Loucy (cell line): ENCODE measurements around the gene TPM4.

ENCODE experiments used
- H2AFZ ChIP-seq: fragments of 200-600 bp; sonication (generic); 2 replicates; pipeline ENCODE4 v1.6.0; 2016; ENCODE audit warnings: antibody characterized with exemption, mild to moderate bottlenecking, low read length, moderate library complexity
- H3F3A ChIP-seq: fragments of 200-600 bp; 2 replicates; pipeline ENCODE4 v1.6.0; 2016; ENCODE audit warnings: antibody characterized with exemption, low read depth, mild to moderate bottlenecking
- H3K27me3 ChIP-seq: fragments of 200-600 bp; sonication (generic); 2 replicates; pipeline ENCODE4 v1.6.1; 2014; ENCODE audit warnings: low read length, mild to moderate bottlenecking; ENCODE audit not compliant: insufficient read depth, poor library complexity, severe bottlenecking
- H3K36me3 ChIP-seq: fragments of 200-600 bp; sonication (generic); 2 replicates; pipeline ENCODE4 v1.6.1; 2016; ENCODE audit warnings: low read length; ENCODE audit not compliant: insufficient read depth
- H3K4me1 ChIP-seq: fragments of 200-600 bp; sonication (generic); 2 replicates; pipeline ENCODE4 v1.5.1; 2014; ENCODE audit warnings: low read length, mild to moderate bottlenecking; ENCODE audit not compliant: insufficient read depth, poor library complexity, severe bottlenecking
- H3K4me2 ChIP-seq: fragments of 200-600 bp; sonication (generic); 2 replicates; pipeline ENCODE4 v1.6.0; 2014; ENCODE audit warnings: antibody characterized with exemption, low read length, low read depth, mild to moderate bottlenecking; ENCODE audit not compliant: poor library complexity, severe bottlenecking
- H3K4me3 ChIP-seq: fragments of 200-600 bp; sonication (generic); 2 replicates; pipeline ENCODE4 v1.5.1; 2014; ENCODE audit warnings: low read length, mild to moderate bottlenecking, mixed read lengths; ENCODE audit not compliant: poor library complexity, severe bottlenecking
- H3K79me2 ChIP-seq: fragments of 200-600 bp; sonication (generic); 2 replicates; pipeline ENCODE4 v1.6.1; 2014; ENCODE audit warnings: low read length; ENCODE audit not compliant: insufficient read depth
- H3K9ac ChIP-seq: fragments of 200-600 bp; sonication (generic); 2 replicates; pipeline ENCODE4 v1.6.0; 2014; ENCODE audit warnings: mild to moderate bottlenecking, low read depth, low read length, moderate library complexity; ENCODE audit not compliant: poor library complexity, severe bottlenecking
- H3K9me2 ChIP-seq: fragments of 200-600 bp; sonication (generic); replicated peaks from 2 replicates; pipeline ENCODE4 v1.6.1; 2016; ENCODE audit warnings: low read depth, low read length, mixed read lengths
- H3K9me3 ChIP-seq: fragments of 200-600 bp; sonication (generic); 2 replicates; pipeline ENCODE4 v1.6.1; 2014; ENCODE audit warnings: mild to moderate bottlenecking, antibody characterized with exemption, low read length, low read depth; ENCODE audit not compliant: insufficient read depth
- H4K20me1 ChIP-seq: fragments of 200-600 bp; sonication (generic); 2 replicates; pipeline ENCODE4 v1.6.0; 2014; ENCODE audit warnings: antibody characterized with exemption, low read length, mild to moderate bottlenecking; ENCODE audit not compliant: insufficient read depth, poor library complexity, severe bottlenecking
- EZH2phosphoT487 ChIP-seq: fragments of 200-600 bp; IDR thresholded peaks from 2 replicates; pipeline ENCODE4 v1.6.1; 2018; ENCODE audit warnings: antibody characterized with exemption, mild to moderate bottlenecking, moderate library complexity, borderline replicate concordance
- TF ChIP-seq, protein P1 (sequence below): fragments of 200-600 bp; sonication (generic); conservative IDR thresholded peaks from 2 replicates; pipeline ENCODE4 v1.5.1; 2014; ENCODE audit warnings: mild to moderate bottlenecking, antibody characterized with exemption, low read length

The TPM4 gene

DNA sequence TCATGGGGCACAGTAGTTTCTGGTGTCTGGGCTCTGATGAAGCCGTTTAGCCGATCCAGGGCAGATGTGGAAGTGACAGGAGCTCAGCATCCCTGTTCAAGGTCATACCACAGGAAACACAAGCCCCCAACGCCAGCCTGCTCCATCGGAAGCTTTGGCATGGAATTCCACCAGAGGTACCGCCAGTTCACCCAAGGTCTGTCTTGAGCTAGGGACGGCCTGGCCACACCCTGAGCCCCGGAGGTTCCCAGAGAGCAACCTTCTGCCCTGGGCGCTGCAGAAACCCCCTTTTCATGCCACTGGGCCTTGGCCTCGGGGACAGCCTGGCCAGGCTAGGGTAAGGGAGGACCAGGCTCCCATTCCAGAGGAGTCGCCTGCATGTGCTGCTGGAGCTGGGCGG lies 39.4 kb upstream of the TPM4 start:
- no peaks in the 10 kb centered on the region for H3K36me3 ChIP-seq
- no peak overlapping the region for H2AFZ ChIP-seq
- H3K79me2 ChIP-seq: no peaks in the 10 kb centered on the region
- no peaks in the 10 kb centered on the region for H3K27me3 ChIP-seq
- H3K9me2 ChIP-seq: no peaks in the 10 kb centered on the region
- H3K4me2 ChIP-seq: no peak overlapping the region
- no peaks in the 10 kb centered on the region for H3F3A ChIP-seq
- no peaks in the 10 kb centered on the region for H4K20me1 ChIP-seq
- TF ChIP-seq EZH2phosphoT487: no peak
- TF ChIP-seq, protein P1, sequence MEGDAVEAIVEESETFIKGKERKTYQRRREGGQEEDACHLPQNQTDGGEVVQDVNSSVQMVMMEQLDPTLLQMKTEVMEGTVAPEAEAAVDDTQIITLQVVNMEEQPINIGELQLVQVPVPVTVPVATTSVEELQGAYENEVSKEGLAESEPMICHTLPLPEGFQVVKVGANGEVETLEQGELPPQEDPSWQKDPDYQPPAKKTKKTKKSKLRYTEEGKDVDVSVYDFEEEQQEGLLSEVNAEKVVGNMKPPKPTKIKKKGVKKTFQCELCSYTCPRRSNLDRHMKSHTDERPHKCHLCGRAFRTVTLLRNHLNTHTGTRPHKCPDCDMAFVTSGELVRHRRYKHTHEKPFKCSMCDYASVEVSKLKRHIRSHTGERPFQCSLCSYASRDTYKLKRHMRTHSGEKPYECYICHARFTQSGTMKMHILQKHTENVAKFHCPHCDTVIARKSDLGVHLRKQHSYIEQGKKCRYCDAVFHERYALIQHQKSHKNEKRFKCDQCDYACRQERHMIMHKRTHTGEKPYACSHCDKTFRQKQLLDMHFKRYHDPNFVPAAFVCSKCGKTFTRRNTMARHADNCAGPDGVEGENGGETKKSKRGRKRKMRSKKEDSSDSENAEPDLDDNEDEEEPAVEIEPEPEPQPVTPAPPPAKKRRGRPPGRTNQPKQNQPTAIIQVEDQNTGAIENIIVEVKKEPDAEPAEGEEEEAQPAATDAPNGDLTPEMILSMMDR: no peak
- peaks cover 4% of the 10 kb centered on the region for H3K4me1 ChIP-seq
- no peaks in the 10 kb centered on the region for H3K9me3 ChIP-seq
- H3K9ac ChIP-seq: no peak overlapping the region
- no peak overlapping the region for H3K4me3 ChIP-seq

DNA sequence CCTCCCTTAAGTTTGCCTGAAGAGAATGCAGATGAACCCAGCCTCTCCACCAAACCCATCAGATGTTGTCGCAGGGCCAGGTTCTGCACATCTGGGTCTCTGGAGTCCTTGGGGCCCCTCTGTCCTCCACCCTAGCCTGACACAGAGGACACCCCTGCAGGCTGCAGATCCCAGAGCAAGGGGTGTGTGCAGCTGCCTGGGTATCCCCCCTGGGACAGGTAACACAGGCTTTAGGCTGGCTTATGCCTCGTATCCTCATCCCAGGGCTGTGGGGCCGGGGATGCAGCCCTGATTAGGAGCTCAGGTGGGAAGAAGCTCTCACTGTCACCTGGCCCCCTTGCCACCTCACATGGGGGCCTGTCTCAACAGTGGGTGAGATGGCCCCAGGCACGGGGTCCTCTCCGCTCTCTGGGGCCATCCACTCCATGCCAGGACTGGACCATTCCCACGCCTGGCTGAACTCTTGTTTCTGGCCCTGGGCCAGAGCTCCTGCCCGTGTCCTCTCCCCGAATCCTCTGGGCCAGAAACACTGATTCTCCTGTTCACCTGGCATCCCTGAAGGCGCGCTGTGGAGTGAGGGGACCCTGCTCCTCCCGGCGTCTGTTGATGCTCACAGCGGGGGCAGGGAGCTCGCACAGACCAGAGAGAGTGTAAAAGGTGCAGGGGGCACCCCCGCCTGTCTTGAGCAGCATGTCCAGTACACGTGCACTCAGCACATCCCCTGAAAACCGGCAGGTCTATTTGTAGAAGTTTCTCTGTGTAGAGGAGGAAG lies 38.7 kb upstream of the TPM4 start:
- Histone ChIP-seq H3K4me3 (no peak overlapping the region), H3K9ac (no peak overlapping the region), H3K4me2 (no peak overlapping the region), H3K36me3 (no peaks in the 10 kb centered on the region), H3K4me1 (peaks cover 4% of the 10 kb centered on the region), H3K27me3 (no peaks in the 10 kb centered on the region), H2AFZ (no peak overlapping the region), H3F3A (no peaks in the 10 kb centered on the region), H3K9me2 (no peaks in the 10 kb centered on the region), H4K20me1 (no peaks in the 10 kb centered on the region), H3K9me3 (no peaks in the 10 kb centered on the region), H3K79me2 (no peaks in the 10 kb centered on the region)
- TF ChIP-seq, protein P1: no peak
- TF ChIP-seq EZH2phosphoT487: no peak

DNA sequence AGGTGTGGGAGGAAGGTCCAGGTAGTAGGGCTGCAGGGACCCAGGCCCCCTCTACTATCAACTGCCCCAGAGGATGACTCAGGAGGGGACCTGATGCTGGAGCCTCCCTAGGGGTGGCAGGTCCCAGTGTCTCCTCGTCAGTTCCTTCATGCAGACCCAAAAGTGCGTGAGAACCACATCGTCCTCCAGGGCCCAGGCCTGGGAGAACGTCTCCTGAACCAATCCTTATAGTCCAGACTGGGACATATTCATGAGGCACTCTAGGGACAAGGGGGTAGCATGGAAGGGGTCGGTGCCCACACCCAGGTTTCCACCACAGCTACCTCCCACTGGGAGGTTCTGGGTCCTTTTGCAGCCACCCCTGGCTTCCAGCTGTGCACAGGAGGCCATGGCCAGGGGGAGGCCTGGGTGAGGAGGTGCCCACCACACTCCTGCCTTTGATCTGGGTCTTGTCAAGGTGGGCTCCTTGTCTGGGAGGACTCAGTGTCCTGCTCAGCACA lies 38.0 kb upstream of the TPM4 start:
- no peaks in the 10 kb centered on the region for H3K9me3 ChIP-seq
- no peak overlapping the region for H2AFZ ChIP-seq
- H3K79me2 ChIP-seq: no peaks in the 10 kb centered on the region
- no peaks in the 10 kb centered on the region for H4K20me1 ChIP-seq
- no peak for TF ChIP-seq EZH2phosphoT487
- TF ChIP-seq, protein P1: no peak
- H3K4me2 ChIP-seq: no peak overlapping the region
- H3K27me3 ChIP-seq: no peaks in the 10 kb centered on the region
- H3K9ac ChIP-seq: no peak overlapping the region
- no peaks in the 10 kb centered on the region for H3K36me3 ChIP-seq
- no peak overlapping the region for H3K4me3 ChIP-seq
- H3K4me1 ChIP-seq: peaks cover 4% of the 10 kb centered on the region
- no peaks in the 10 kb centered on the region for H3F3A ChIP-seq
- no peaks in the 10 kb centered on the region for H3K9me2 ChIP-seq
